SK-N-MC (cell line): ENCODE data around the gene HAGHL.

Source experiments
- EZH2 ChIP-seq: fragments of 200-600 bp; sonication (generic); IDR thresholded peaks from one replicate; pipeline ENCODE4 v1.6.1; 2017; ENCODE audit warnings: antibody characterized with exemption
- FOXP2 ChIP-seq: optimal IDR thresholded peaks from 2 replicates; pipeline ENCODE3; 2011; ENCODE audit warnings: mild to moderate bottlenecking, moderate library complexity; ENCODE audit not compliant: insufficient read depth; ENCODE audit errors: extremely low read length, control extremely low read depth
- POLR2AphosphoS5 ChIP-seq: IDR thresholded peaks from 2 replicates; pipeline ENCODE4 v1.6.1; 2012; ENCODE audit warnings: mild to moderate bottlenecking, low read depth, low read length, borderline replicate concordance

DNA sequence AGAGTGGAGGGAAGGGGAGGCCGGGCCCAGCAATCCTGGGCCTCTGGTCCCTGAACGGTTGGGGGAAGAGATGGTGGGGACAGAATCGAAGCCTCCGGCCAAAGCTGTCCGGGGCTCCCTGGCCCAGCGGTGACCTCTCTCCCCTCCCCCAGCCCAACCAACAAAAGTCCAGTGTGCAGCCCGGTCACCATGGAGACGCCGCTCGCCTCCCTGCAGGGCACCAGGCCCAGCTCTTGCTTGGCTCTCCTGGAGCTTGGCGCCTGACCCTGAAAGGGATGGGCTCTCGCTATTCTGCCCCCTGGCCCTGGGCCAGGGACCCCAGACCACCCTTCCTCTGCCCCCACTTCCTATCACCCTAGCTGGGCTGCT is 10.7 kb upstream of the HAGHL start:
- no peak for TF ChIP-seq EZH2
- no peak for TF ChIP-seq POLR2AphosphoS5
- TF ChIP-seq FOXP2, result no peak
